BJ (cell line): Measurements from ENCODE around the gene GPR162. TPM values are rescaled to one million over a fixed set of nuclear protein-coding genes. Genes with fewer than 3 reads are reported as not detected.

Experiments used
- CTCF ChIA-PET: fragments of 350-600 bp; formaldehyde crosslinking; extraction: SDS; loops from one replicate; lab custom pipeline; 2021; ENCODE audit warnings: antibody characterized with exemption, inconsistent platforms; lab: Yijun Ruan, JAX
- POLR2A ChIA-PET: fragments of 300-600 bp; sonication (Branson Sonifier 250); formaldehyde crosslinking; extraction: SDS; loops from one replicate; lab custom pipeline; 2021; ENCODE audit warnings: antibody characterized with exemption; lab: Charles Lee
- DNase-seq: peaks from one replicate; pipeline ENCODE4 v3.0.0-alpha.2; 2011; ENCODE audit warnings: low read depth
- H3K27me3 ChIP-seq: 2 replicates; pipeline ENCODE4 v1.6.0; 2011; ENCODE audit warnings: low read length; ENCODE audit not compliant: control insufficient read depth, insufficient read depth
- H3K36me3 ChIP-seq: 2 replicates; pipeline ENCODE4 v1.5.1; 2011; ENCODE audit warnings: low read length; ENCODE audit not compliant: control insufficient read depth, insufficient read depth
- H3K4me3 ChIP-seq: 2 replicates; pipeline ENCODE4 v1.5.1; 2011; ENCODE audit warnings: low read depth, mild to moderate bottlenecking, control low read depth, low read length
- polyA plus RNA-seq: library from polyadenylated mRNA; depleted of rRNA; stranded (reverse); fragments of >200 nt; gene quantifications from 2 replicates; pipeline ENCODE4 v1.2.3, GENCODE V29; 2011
- TF ChIP-seq, protein P1 (sequence below): IDR thresholded peaks from 2 replicates; pipeline ENCODE4 v1.5.1; 2011; ENCODE audit warnings: low read depth, mild to moderate bottlenecking, control low read depth, inconsistent platforms, low read length, moderate library complexity; ENCODE audit not compliant: insufficient read depth

The GPR162 gene
- polyA plus RNA-seq, 1 experiment = 6.6 TPM

DNA sequence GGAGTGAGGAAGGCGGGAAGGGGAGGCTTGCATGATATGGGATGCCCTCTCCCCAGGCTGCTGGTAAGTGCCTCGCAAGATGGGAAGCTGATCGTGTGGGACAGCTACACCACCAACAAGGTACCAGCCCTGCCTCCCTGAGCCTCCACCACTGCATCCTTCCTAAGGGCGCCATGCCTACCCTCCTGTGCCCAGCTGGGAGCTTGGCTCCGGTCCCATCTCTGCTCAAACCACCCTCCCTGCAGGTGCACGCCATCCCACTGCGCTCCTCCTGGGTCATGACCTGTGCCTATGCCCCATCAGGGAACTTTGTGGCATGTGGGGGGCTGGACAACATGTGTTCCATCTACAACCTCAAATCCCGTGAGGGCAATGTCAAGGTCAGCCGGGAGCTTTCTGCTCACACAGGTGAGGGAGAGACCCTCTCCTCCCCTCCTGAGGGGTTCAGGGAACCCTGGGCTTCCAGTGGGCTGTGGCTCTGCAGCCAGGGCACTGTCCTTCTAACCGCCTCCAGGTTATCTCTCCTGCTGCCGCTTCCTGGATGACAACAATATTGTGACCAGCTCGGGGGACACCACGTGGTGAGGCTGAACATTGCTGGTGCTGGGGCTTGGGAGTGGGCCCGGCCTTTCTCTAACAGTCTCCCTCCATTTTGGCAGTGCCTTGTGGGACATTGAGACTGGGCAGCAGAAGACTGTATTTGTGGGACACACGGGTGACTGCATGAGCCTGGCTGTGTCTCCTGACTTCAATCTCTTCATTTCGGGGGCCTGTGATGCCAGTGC, 21.7 kb downstream of the GPR162 start:
- TF ChIP-seq, protein P1, sequence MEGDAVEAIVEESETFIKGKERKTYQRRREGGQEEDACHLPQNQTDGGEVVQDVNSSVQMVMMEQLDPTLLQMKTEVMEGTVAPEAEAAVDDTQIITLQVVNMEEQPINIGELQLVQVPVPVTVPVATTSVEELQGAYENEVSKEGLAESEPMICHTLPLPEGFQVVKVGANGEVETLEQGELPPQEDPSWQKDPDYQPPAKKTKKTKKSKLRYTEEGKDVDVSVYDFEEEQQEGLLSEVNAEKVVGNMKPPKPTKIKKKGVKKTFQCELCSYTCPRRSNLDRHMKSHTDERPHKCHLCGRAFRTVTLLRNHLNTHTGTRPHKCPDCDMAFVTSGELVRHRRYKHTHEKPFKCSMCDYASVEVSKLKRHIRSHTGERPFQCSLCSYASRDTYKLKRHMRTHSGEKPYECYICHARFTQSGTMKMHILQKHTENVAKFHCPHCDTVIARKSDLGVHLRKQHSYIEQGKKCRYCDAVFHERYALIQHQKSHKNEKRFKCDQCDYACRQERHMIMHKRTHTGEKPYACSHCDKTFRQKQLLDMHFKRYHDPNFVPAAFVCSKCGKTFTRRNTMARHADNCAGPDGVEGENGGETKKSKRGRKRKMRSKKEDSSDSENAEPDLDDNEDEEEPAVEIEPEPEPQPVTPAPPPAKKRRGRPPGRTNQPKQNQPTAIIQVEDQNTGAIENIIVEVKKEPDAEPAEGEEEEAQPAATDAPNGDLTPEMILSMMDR = no peak
- Histone ChIP-seq H3K36me3 (peaks cover 41% of the 10 kb centered on the region), H3K27me3 (no peaks in the 10 kb centered on the region), H3K4me3 (no peak overlapping the region)
- DNase-seq = no peak
- POLR2A ChIA-PET = no interaction called here
- CTCF ChIA-PET = interaction anchor here (0.9 to 12.2 kb wide), 4 partner anchors 7 to 77 kb away, joined by 3 to 111 read pairs (median 4); partner anchors contain the start of genes GNB3, PTMS and SPSB2

DNA sequence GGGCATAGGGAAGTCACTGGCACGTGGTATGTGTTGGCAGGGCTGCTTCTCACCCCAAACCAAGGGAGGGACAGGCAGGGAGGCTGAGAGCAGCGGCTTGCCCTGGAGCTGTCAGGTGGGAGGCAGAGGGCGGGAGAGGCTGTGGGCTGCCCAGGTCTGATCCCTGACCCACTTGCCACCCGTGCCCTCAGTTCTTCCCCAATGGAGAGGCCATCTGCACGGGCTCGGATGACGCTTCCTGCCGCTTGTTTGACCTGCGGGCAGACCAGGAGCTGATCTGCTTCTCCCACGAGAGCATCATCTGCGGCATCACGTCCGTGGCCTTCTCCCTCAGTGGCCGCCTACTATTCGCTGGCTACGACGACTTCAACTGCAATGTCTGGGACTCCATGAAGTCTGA, 23.8 kb downstream of the GPR162 start:
- no peak for DNase-seq
- no peak overlapping the region for H3K4me3 ChIP-seq
- peaks cover 29% of the 10 kb centered on the region for H3K36me3 ChIP-seq
- CTCF ChIA-PET = interaction anchor here (0.8 to 12.2 kb wide), 4 partner anchors 9 to 46 kb away, joined by 3 to 111 read pairs (median 4); partner anchors contain the start of gene GNB3
- POLR2A ChIA-PET = no interaction called here
- no peaks in the 10 kb centered on the region for H3K27me3 ChIP-seq
- TF ChIP-seq, protein P1 = no peak

DNA sequence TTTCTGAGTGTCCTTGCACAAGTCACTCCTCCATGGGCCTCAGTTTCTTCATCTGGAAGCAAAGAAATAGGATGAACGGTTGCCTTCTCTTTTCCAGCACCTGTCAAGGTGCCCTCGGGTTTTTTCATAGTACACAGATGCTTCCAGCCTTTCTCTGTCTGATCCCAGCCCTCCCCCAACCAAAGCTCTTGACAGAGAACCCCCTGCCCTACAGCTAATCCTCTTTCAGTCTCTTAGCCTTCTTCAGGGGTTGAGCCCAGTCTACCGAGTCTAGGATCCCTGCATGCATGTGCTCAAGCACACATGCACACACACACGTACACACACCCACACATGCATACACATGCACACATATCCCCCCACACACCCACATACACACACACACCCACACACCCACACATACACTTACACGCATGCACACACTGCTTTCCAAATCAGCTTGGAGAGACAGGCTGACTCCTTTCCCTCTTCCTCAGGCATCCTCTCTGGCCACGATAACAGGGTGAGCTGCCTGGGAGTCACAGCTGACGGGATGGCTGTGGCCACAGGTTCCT, 24.8 kb downstream of the GPR162 start:
- peaks cover 28% of the 10 kb centered on the region for H3K36me3 ChIP-seq
- no peaks in the 10 kb centered on the region for H3K27me3 ChIP-seq
- POLR2A ChIA-PET = no interaction called here
- CTCF ChIA-PET = interaction anchor here (1.5 to 12.2 kb wide), 2 partner anchors 10 to 26 kb away, joined by 4 to 111 read pairs; partner anchors contain the start of gene GNB3
- no peak for DNase-seq
- H3K4me3 ChIP-seq = no peak overlapping the region
- TF ChIP-seq, protein P1 = no peak

DNA sequence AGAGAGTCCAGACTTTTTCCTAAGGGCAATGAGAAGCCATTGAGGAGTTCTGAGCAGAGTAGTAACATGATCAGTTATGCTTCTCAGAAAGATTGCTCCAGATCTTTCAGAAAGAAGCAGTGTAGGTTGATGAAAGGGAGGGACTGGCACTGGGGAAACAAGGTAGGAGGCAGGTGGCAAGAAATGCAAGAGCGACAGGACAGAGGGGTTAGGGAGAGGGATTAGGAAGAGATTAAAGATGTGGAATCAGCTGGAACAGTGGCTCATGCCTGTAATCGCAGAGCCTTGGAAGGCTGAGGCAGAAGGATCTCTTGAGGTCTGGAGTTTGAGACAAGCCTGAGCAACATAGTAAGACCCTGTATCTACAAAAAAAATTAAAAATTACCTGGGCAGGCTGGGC, 26.1 kb downstream of the GPR162 start:
- TF ChIP-seq, protein P1 = no peak
- DNase-seq = no peak
- CTCF ChIA-PET = interaction anchor here (1.6 to 12.2 kb wide), 3 partner anchors 11 to 25 kb away, joined by 4 to 111 read pairs (median 5); partner anchors contain the start of genes GNB3 and SPSB2
- POLR2A ChIA-PET = no interaction called here
- H3K36me3 ChIP-seq = peaks cover 25% of the 10 kb centered on the region
- H3K4me3 ChIP-seq = no peak overlapping the region
- H3K27me3 ChIP-seq = no peaks in the 10 kb centered on the region

DNA sequence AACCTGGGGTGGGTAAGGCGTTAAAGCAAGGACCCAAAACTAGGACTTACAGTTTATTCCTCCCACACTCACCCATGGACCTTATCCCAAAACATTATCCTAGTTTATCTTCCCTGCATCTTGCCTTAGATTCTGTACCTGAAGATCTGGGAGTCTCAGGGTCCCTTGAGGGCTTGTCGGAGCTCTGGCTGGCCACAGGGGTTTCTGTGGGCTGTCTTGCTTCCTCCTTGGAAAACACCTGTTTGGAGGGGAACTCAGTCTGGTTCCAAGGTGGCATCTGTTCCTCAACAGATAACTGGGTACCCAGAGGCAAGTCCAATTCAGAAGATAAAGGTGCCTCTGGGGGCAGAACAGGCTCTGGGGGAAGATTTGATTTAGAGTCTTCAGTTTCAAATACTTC, 27.8 kb downstream of the GPR162 start:
- Histone ChIP-seq H3K27me3 (no peaks in the 10 kb centered on the region), H3K4me3 (no peak overlapping the region), H3K36me3 (peaks cover 13% of the 10 kb centered on the region)
- CTCF ChIA-PET = interaction anchor here (1.6 to 12.2 kb wide), 3 partner anchors 13 to 23 kb away, joined by 5 to 112 read pairs (median 111); partner anchors contain the start of genes GNB3, SPSB2 and TPI1
- POLR2A ChIA-PET = no interaction called here
- TF ChIP-seq, protein P1 = no peak
- no peak for DNase-seq
